ENCODE results near the gene USH2A.

- TF ChIP-seq EZH2phosphoT487 (IDR thresholded peaks at IDR 0.05) = no peak
- no peak for TF ChIP-seq CTCF (IDR thresholded peaks at IDR 0.05)
Measured at GRCh38 chr1:216045400-216045799, 377.8 kb downstream of the USH2A start.
